ENCODE data around the gene GSTM1.

Gene GSTM1

GRCh38 chr1:109725510-109725909 is 37.9 kb downstream of the GSTM1 start:
- Histone ChIP-seq H3K9me3 (ENCODE audit: insufficient read depth, low read length) (no peaks in the 10 kb centered on the region), H3K27me3 (ENCODE audit: low read depth, low read length) (no peaks in the 10 kb centered on the region), H3K9ac (ENCODE audit: low read length) (no peak overlapping the region), H4K20me1 (ENCODE audit: insufficient read depth, low read length) (no peaks in the 10 kb centered on the region), H3K4me3 (ENCODE audit: low read length) (no peak overlapping the region), H3K4me2 (ENCODE audit: low read length) (no peak overlapping the region), H2AFZ (ENCODE audit: low read depth, low read length) (no peak overlapping the region), H3K4me1 (ENCODE audit: low read length) (no peaks in the 10 kb centered on the region), H3K27ac (ENCODE audit: low read length) (no peak overlapping the region), H3K79me2 (ENCODE audit: low read length) (no peaks in the 10 kb centered on the region), H3K36me3 (replicated peaks; ENCODE audit: low read depth, low read length) (no peaks in the 10 kb centered on the region)
- no peak for TF ChIP-seq EZH2phosphoT487 (IDR thresholded peaks at IDR 0.05; ENCODE audit: low read depth)
- no peak for TF ChIP-seq CTCF (IDR thresholded peaks at IDR 0.05; ENCODE audit: low read depth, low read length)

GRCh38 chr1:109726007-109726406 is 38.4 kb downstream of the GSTM1 start:
- Histone ChIP-seq H3K4me1 (ENCODE audit: low read length) (no peaks in the 10 kb centered on the region), H3K36me3 (replicated peaks; ENCODE audit: low read depth, low read length) (no peaks in the 10 kb centered on the region), H3K27ac (ENCODE audit: low read length) (no peak overlapping the region), H4K20me1 (ENCODE audit: insufficient read depth, low read length) (no peaks in the 10 kb centered on the region), H3K27me3 (ENCODE audit: low read depth, low read length) (no peaks in the 10 kb centered on the region), H3K9ac (ENCODE audit: low read length) (no peak overlapping the region), H3K4me3 (ENCODE audit: low read length) (no peak overlapping the region), H3K79me2 (ENCODE audit: low read length) (no peaks in the 10 kb centered on the region), H3K4me2 (ENCODE audit: low read length) (no peak overlapping the region), H2AFZ (ENCODE audit: low read depth, low read length) (no peak overlapping the region), H3K9me3 (ENCODE audit: insufficient read depth, low read length) (no peaks in the 10 kb centered on the region)
- TF ChIP-seq CTCF (IDR thresholded peaks at IDR 0.05; ENCODE audit: low read depth, low read length) (no peak), EZH2phosphoT487 (IDR thresholded peaks at IDR 0.05; ENCODE audit: low read depth) (no peak)

- TF ChIP-seq EZH2phosphoT487 (IDR thresholded peaks at IDR 0.05; ENCODE audit: low read depth) (no peak), CTCF (IDR thresholded peaks at IDR 0.05; ENCODE audit: low read depth, low read length) (no peak)
- Histone ChIP-seq H3K36me3 (replicated peaks; ENCODE audit: low read depth, low read length) (no peaks in the 10 kb centered on the region), H2AFZ (ENCODE audit: low read depth, low read length) (no peak overlapping the region), H3K9ac (ENCODE audit: low read length) (no peak overlapping the region), H3K27ac (ENCODE audit: low read length) (no peak overlapping the region), H3K79me2 (ENCODE audit: low read length) (no peaks in the 10 kb centered on the region), H3K9me3 (ENCODE audit: insufficient read depth, low read length) (no peaks in the 10 kb centered on the region), H3K27me3 (ENCODE audit: low read depth, low read length) (no peaks in the 10 kb centered on the region), H4K20me1 (ENCODE audit: insufficient read depth, low read length) (no peaks in the 10 kb centered on the region), H3K4me2 (ENCODE audit: low read length) (no peak overlapping the region), H3K4me1 (ENCODE audit: low read length) (no peaks in the 10 kb centered on the region), H3K4me3 (ENCODE audit: low read length) (no peak overlapping the region)
These were observed 39.2 kb downstream of the GSTM1 start for GRCh38 chr1:109726728-109727373.

- TF ChIP-seq CTCF (IDR thresholded peaks at IDR 0.05; ENCODE audit: low read depth, low read length) (no peak), EZH2phosphoT487 (IDR thresholded peaks at IDR 0.05; ENCODE audit: low read depth) (no peak)
- H3K27ac ChIP-seq (ENCODE audit: low read length) = no peak overlapping the region
- no peaks in the 10 kb centered on the region for H3K4me1 ChIP-seq (ENCODE audit: low read length)
- H3K36me3 ChIP-seq (replicated peaks; ENCODE audit: low read depth, low read length) = no peaks in the 10 kb centered on the region
- H4K20me1 ChIP-seq (ENCODE audit: insufficient read depth, low read length) = no peaks in the 10 kb centered on the region
- H3K4me3 ChIP-seq (ENCODE audit: low read length) = no peak overlapping the region
- no peaks in the 10 kb centered on the region for H3K79me2 ChIP-seq (ENCODE audit: low read length)
- no peaks in the 10 kb centered on the region for H3K27me3 ChIP-seq (ENCODE audit: low read depth, low read length)
- no peaks in the 10 kb centered on the region for H3K9me3 ChIP-seq (ENCODE audit: insufficient read depth, low read length)
- no peak overlapping the region for H2AFZ ChIP-seq (ENCODE audit: low read depth, low read length)
- H3K9ac ChIP-seq (ENCODE audit: low read length) = no peak overlapping the region
- no peak overlapping the region for H3K4me2 ChIP-seq (ENCODE audit: low read length)
These were observed 41.3 kb downstream of the GSTM1 start for GRCh38 chr1:109728870-109729269.

Data from OCI-LY3 (cell line).